Astrocyte (in vitro differentiated cells and primary cell): ENCODE measurements around the gene HYKK. TPM values are rescaled to one million over a fixed set of nuclear protein-coding genes. Genes with fewer than 3 reads are reported as not detected.
A peak's percentile ranks its signal among the peaks of the same experiment; 100 is the strongest.
"Not testable (repeated sequence)": the region's sequence is repeated elsewhere in the genome, so short reads cannot be mapped to it uniquely, and the experiment has no call there.

Experiments
- DNase-seq: peaks from one replicate; pipeline ENCODE4 v3.0.0-alpha.2; 2010; ENCODE audit warnings: low read depth
- FAIRE-seq: peaks from 2 replicates; lab custom pipeline; 2011; peaks lifted over from hg19 to GRCh38; lab: Jason Lieb, UNC
- H2AFZ ChIP-seq: 2 replicates; pipeline ENCODE4 v1.6.0; 2012; ENCODE audit warnings: low read depth, low read length, inconsistent platforms
- H3K27ac ChIP-seq: 2 replicates; pipeline ENCODE4 v1.5.1; 2011; ENCODE audit warnings: low read depth, low read length, inconsistent platforms
- H3K27me3 ChIP-seq: 2 replicates; pipeline ENCODE4 v1.6.0; 2011; ENCODE audit warnings: low read length, inconsistent platforms; ENCODE audit not compliant: insufficient read depth
- H3K36me3 ChIP-seq: 2 replicates; pipeline ENCODE4 v1.5.1; 2011; ENCODE audit warnings: low read length, inconsistent platforms; ENCODE audit not compliant: insufficient read depth
- H3K4me1 ChIP-seq: 2 replicates; pipeline ENCODE4 v1.5.1; 2011; ENCODE audit warnings: low read length, inconsistent platforms; ENCODE audit not compliant: insufficient read depth
- H3K4me2 ChIP-seq: 2 replicates; pipeline ENCODE4 v1.6.0; 2012; ENCODE audit warnings: low read length, inconsistent platforms
- H3K4me3 ChIP-seq: 2 replicates; pipeline ENCODE4 v1.5.1; 2011; ENCODE audit warnings: low read depth, mild to moderate bottlenecking, low read length, inconsistent platforms; ENCODE audit not compliant: insufficient read depth
- H3K79me2 ChIP-seq: 2 replicates; pipeline ENCODE4 v1.6.0; 2012; ENCODE audit warnings: mild to moderate bottlenecking, low read length, inconsistent platforms; ENCODE audit not compliant: insufficient read depth
- H3K9ac ChIP-seq: 2 replicates; pipeline ENCODE4 v1.6.0; 2012; ENCODE audit warnings: mild to moderate bottlenecking, low read length, inconsistent platforms
- H3K9me3 ChIP-seq: 2 replicates; pipeline ENCODE4 v1.5.1; 2012; ENCODE audit warnings: low read depth, mild to moderate bottlenecking, low read length, inconsistent platforms; ENCODE audit not compliant: insufficient read depth
- H4K20me1 ChIP-seq: 2 replicates; pipeline ENCODE4 v1.6.0; 2012; ENCODE audit warnings: low read length, inconsistent platforms; ENCODE audit not compliant: insufficient read depth
- H3K27ac Mint-ChIP-seq: one replicate; pipeline ENCODE4 v1.8.0; 2021; ENCODE audit warnings: mild to moderate bottlenecking, mixed read lengths; ENCODE audit not compliant: unreplicated experiment
- H3K27me3 Mint-ChIP-seq: one replicate; pipeline ENCODE4 v1.8.0; 2021; ENCODE audit warnings: low read depth, mixed read lengths; ENCODE audit not compliant: unreplicated experiment
- H3K36me3 Mint-ChIP-seq: one replicate; pipeline ENCODE4 v1.8.0; 2021; ENCODE audit warnings: low read depth, mixed read lengths; ENCODE audit not compliant: unreplicated experiment
- H3K4me1 Mint-ChIP-seq: one replicate; pipeline ENCODE4 v1.8.0; 2021; ENCODE audit warnings: low read depth, mixed read lengths; ENCODE audit not compliant: unreplicated experiment
- H3K4me3 Mint-ChIP-seq: one replicate; pipeline ENCODE4 v1.8.0; 2021; ENCODE audit warnings: mild to moderate bottlenecking, moderate library complexity, mixed read lengths; ENCODE audit not compliant: unreplicated experiment
- H3K9me3 Mint-ChIP-seq: one replicate; pipeline ENCODE4 v1.8.0; 2021; ENCODE audit warnings: mild to moderate bottlenecking, mixed read lengths; ENCODE audit not compliant: unreplicated experiment
- CTCF ChIP-seq: IDR thresholded peaks from 2 replicates; pipeline ENCODE4 v1.5.1; 2011; ENCODE audit warnings: low read depth, mild to moderate bottlenecking, inconsistent platforms, low read length, moderate library complexity; ENCODE audit not compliant: insufficient read depth
- EZH2 ChIP-seq: IDR thresholded peaks from 2 replicates; pipeline ENCODE4 v1.6.1; 2012; ENCODE audit warnings: mild to moderate bottlenecking, low read length, inconsistent platforms; ENCODE audit not compliant: insufficient read depth
- total RNA-seq: library from RNA; stranded (reverse); gene quantifications from 2 replicates; pipeline ENCODE4 v1.2.1, GENCODE V29; 2021

HYKK gene
- total RNA-seq, 1 donor from 2014 or later, result 1.3 TPM

GRCh38 chr15:78536134-78536533, 28.8 kb downstream of the HYKK start:
- H3K4me3 ChIP-seq, result no peak overlapping the region
- H2AFZ ChIP-seq, result no peak overlapping the region
- TF ChIP-seq CTCF (no peak), EZH2 (no peak)
- Mint-ChIP-seq H3K4me1 (peaks cover 3% of the 10 kb centered on the region), H3K27ac (no peak overlapping the region), H3K36me3 (no peaks in the 10 kb centered on the region), H3K9me3 (no peaks in the 10 kb centered on the region), H3K4me3 (no peak overlapping the region), H3K27me3 (no peaks in the 10 kb centered on the region)
- no peaks in the 10 kb centered on the region for H3K36me3 ChIP-seq
- FAIRE-seq (no peak), DNase-seq (peak; percentile 16)
- H3K79me2 ChIP-seq, result peaks cover 8% of the 10 kb centered on the region
- no peak overlapping the region for H3K4me2 ChIP-seq
- peaks cover 3% of the 10 kb centered on the region for H3K4me1 ChIP-seq
- peaks cover 4% of the 10 kb centered on the region for H4K20me1 ChIP-seq
- H3K27me3 ChIP-seq, result no peaks in the 10 kb centered on the region
- no peaks in the 10 kb centered on the region for H3K9me3 ChIP-seq
- no peak overlapping the region for H3K27ac ChIP-seq
- H3K9ac ChIP-seq, result no peak overlapping the region

GRCh38 chr15:78537266-78537905, 30.0 kb downstream of the HYKK start:
- no peaks in the 10 kb centered on the region for H3K27me3 Mint-ChIP-seq
- Histone ChIP-seq H3K79me2 (peaks cover 21% of the 10 kb centered on the region), H3K9me3 (no peaks in the 10 kb centered on the region), H2AFZ (no peak overlapping the region), H3K4me2 (no peak overlapping the region), H3K36me3 (peaks cover 3% of the 10 kb centered on the region), H3K27ac (no peak overlapping the region), H3K4me3 (no peak overlapping the region), H3K4me1 (peaks cover 10% of the 10 kb centered on the region), H3K27me3 (no peaks in the 10 kb centered on the region), H3K9ac (no peak overlapping the region), H4K20me1 (peaks cover 16% of the 10 kb centered on the region)
- no peaks in the 10 kb centered on the region for H3K9me3 Mint-ChIP-seq
- H3K4me1 Mint-ChIP-seq, result peaks cover 14% of the 10 kb centered on the region
- no peak overlapping the region for H3K27ac Mint-ChIP-seq
- H3K4me3 Mint-ChIP-seq, result no peak overlapping the region
- TF ChIP-seq CTCF, result no peak
- DNase-seq (no peak), FAIRE-seq (no peak)
- no peaks in the 10 kb centered on the region for H3K36me3 Mint-ChIP-seq

GRCh38 chr15:78538358-78538757, 31.0 kb downstream of the HYKK start:
- H3K79me2 ChIP-seq, result peaks cover 31% of the 10 kb centered on the region
- no peak overlapping the region for H3K9ac ChIP-seq
- peaks cover 6% of the 10 kb centered on the region for H3K36me3 ChIP-seq
- no peaks in the 10 kb centered on the region for H3K27me3 Mint-ChIP-seq
- H3K4me3 ChIP-seq, result no peak overlapping the region
- H3K4me1 Mint-ChIP-seq, result peaks cover 18% of the 10 kb centered on the region
- H4K20me1 ChIP-seq, result peaks cover 25% of the 10 kb centered on the region
- no peak for DNase-seq
- no peak overlapping the region for H3K4me3 Mint-ChIP-seq
- H3K9me3 Mint-ChIP-seq, result no peaks in the 10 kb centered on the region
- no peak for FAIRE-seq
- H3K27ac ChIP-seq, result no peak overlapping the region
- H3K4me1 ChIP-seq, result peaks cover 10% of the 10 kb centered on the region
- no peak overlapping the region for H2AFZ ChIP-seq
- no peaks in the 10 kb centered on the region for H3K36me3 Mint-ChIP-seq
- H3K4me2 ChIP-seq, result no peak overlapping the region
- no peaks in the 10 kb centered on the region for H3K9me3 ChIP-seq
- no peaks in the 10 kb centered on the region for H3K27me3 ChIP-seq
- no peak overlapping the region for H3K27ac Mint-ChIP-seq
- no peak for TF ChIP-seq CTCF

GRCh38 chr15:78539464-78540140, 32.2 kb downstream of the HYKK start:
- Histone ChIP-seq H2AFZ (peak overlapping the region; percentile 86), H3K4me1 (peaks cover 10% of the 10 kb centered on the region), H3K4me2 (peak overlapping the region; percentile 91), H3K4me3 (peak overlapping the region; percentile 96), H3K27ac (peak overlapping the region; percentile 97), H3K9ac (peak overlapping the region; percentile 97), H3K79me2 (peaks cover 34% of the 10 kb centered on the region), H4K20me1 (peaks cover 29% of the 10 kb centered on the region)
- not testable (repeated sequence) for H3K36me3 ChIP-seq, H3K27me3 ChIP-seq, H3K9me3 ChIP-seq, H3K36me3 Mint-ChIP-seq, H3K27me3 Mint-ChIP-seq, DNase-seq, FAIRE-seq, H3K9me3 Mint-ChIP-seq
- H3K27ac Mint-ChIP-seq, result peak overlapping the region; percentile 97
- H3K4me1 Mint-ChIP-seq, result peaks cover 18% of the 10 kb centered on the region
- H3K4me3 Mint-ChIP-seq, result peak overlapping the region; percentile 99
